GM15510 (cell line): ENCODE data around the gene GSTP1.

ENCODE experiments used
- POLR2A ChIP-seq: IDR thresholded peaks from 3 replicates; pipeline ENCODE4 v1.6.1; 2011; ENCODE audit warnings: borderline replicate concordance; ENCODE audit not compliant: insufficient read length; ENCODE audit errors: extremely low read depth

Gene GSTP1

DNA sequence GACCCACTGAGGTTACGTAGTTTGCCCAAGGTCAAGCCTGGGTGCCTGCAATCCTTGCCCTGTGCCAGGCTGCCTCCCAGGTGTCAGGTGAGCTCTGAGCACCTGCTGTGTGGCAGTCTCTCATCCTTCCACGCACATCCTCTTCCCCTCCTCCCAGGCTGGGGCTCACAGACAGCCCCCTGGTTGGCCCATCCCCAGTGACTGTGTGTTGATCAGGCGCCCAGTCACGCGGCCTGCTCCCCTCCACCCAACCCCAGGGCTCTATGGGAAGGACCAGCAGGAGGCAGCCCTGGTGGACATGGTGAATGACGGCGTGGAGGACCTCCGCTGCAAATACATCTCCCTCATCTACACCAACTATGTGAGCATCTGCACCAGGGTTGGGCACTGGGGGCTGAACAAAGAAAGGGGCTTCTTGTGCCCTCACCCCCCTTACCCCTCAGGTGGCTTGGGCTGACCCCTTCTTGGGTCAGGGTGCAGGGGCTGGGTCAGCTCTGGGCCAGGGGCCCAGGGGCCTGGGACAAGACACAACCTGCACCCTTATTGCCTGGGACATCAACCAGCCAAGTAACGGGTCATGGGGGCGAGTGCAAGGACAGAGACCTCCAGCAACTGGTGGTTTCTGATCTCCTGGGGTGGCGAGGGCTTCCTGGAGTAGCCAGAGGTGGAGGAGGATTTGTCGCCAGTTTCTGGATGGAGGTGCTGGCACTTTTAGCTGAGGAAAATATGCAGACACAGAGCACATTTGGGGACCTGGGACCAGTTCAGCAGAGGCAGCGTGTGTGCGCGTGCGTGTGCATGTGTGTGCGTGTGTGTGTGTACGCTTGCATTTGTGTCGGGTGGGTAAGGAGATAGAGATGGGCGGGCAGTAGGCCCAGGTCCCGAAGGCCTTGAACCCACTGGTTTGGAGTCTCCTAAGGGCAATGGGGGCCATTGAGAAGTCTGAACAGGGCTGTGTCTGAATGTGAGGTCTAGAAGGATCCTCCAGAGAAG lies 1.6 kb downstream of the GSTP1 start:
- TF ChIP-seq POLR2A: no peak

- no peak for TF ChIP-seq POLR2A
Observed at GRCh38 chr11:67585911-67586310, 2.3 kb downstream of the GSTP1 start.

- peak; percentile 14 for TF ChIP-seq POLR2A
Observed at GRCh38 chr11:67586568-67587250, 3.1 kb downstream of the GSTP1 start.

- no peak for TF ChIP-seq POLR2A
Observed at GRCh38 chr11:67588136-67588503, 4.5 kb downstream of the GSTP1 start.

DNA sequence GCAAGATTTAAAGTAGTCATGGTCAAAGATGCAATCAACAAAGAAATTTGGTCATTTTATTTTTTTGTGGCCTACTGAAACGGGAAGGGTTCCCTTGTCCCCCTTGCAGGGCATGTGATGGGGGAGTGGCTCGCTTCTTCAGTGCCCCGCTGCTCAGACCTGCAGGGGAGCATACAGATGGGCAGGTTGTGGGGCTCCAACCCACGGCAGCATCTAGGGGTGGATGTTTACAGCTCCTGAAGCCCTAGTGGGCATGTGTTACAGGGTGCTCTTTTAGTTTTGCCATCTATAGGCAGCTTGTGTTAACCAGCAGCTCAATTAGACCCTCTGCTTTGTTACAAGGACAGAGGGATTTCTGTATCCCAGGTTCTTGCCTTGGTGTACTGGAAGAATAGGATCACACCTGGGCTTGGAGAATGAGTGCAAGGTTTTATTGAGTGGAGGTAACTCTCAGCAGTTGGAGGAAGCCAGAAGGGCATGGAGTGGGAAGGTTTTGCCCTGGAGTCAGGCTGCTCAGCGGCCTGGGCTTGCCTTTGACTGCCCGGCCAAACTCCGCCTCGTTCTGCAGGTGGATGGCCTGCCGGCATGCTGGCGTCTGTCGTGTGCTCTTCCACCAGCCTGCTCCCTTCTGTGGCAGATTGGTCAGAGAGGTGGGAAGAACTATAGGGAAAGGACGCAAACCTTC lies 9.4 kb downstream of the GSTP1 start:
- TF ChIP-seq POLR2A: no peak

DNA sequence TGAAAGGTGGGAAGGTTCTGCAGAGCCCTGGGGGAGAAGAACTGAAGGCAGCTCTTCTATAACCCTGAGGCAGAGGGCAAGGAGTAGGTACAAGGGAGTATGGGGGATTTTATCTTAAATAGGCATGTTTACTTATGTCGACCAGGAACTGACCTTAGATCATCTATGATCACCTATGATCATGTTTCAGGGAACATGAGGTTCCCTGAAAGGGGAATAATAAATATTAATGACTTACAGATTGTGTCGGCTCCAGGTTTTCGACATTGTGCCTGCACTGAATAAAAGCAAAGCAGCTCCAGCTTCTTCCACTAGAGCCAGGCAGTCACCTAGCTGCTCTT lies 9.9 kb downstream of the GSTP1 start:
- TF ChIP-seq POLR2A: no peak

DNA sequence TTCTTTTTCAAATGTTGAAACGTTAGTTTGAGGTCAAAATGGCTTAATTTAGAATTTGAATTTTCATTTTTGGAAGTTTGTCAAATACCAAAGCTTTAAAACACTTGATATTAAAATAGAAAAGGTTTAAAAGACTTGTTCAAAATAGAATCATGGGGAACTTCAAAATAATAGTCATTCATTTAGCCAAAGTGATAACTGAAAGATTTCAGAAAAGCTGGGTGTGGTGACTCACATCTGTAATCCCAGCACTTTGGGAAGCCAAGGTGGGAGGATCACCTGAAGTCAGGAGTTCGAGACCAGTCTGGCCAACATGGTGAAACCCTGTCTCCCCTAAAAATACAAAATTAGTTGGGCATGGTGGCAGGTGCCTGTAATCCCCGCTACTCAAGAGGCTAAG lies 10.9 kb downstream of the GSTP1 start:
- TF ChIP-seq POLR2A: no peak

GRCh38 chr11:67596753-67597300 lies 13.2 kb downstream of the GSTP1 start:
- TF ChIP-seq POLR2A: no peak

DNA sequence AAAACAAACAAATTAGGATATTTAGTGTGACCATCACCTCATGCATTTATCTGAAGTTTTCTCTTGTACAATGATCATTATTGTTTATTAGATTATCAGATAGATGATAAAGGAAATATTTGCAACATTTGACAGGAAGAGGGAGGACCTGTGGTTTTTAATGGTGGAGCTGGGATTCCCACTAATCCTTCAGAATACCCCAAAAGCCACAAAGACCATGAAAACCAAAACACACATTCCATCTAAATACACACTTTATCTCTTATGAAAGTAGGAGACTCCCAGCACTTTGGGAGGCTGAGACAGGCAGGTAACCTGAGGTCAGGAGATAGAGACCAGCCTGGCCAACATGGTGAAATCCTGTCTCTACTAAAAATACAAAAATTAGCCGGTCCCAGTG lies 15.5 kb downstream of the GSTP1 start:
- TF ChIP-seq POLR2A: no peak

DNA sequence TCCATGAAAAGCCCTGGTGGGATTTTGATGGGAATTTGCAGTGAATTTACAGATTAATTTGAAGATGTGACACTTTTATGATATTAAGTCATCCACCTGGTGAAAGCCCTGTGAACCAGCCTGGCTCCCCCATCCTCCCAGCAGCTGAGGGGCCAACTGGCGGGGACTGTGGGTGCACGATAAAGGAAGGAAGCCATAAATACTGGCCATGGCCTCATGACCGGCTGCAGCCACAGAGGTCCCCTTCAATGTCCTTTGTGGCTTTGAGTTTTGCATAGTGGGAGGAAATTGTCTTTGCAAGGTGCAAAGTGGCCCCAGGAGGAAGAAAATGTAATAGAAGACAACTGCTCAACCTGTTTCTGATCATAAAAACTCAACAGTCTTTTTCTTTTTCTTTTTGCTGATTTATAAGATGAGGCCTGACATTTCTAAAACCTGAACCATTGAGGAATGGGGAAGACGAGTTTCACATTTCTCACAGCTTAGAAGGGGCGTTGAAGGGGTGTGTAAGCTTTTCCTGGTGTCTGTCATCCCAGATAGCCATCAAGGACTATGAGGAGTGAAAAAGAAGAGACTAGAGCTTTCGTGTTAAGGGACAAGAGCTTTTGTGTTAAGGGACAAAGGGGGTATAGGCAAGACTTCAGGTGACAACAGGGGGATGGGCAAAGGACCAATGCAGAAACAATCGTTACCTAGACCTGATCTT lies 16.9 kb downstream of the GSTP1 start:
- peak; percentile 40 for TF ChIP-seq POLR2A

- TF ChIP-seq POLR2A: no peak
Observed at GRCh38 chr11:67601098-67601497, 17.5 kb downstream of the GSTP1 start.

DNA sequence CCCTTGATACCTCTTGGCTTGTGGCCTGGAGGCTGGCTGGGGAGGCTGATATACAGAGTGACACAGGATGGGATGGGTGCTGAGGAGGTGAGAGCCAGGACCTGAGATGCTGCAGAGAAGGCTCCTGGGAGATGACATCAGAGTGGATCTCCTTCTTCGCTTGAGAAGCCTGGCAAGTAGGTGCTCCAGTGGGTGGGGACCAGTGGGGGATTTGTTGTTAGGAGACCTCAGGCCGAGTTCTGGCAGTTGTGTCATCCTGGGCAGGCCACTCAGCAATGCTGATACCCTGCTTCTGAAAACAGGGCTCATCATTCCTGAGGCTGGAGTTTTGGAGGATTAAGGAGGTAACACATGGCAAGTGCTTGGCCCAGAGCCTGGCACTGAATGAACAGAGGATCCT lies 21.2 kb downstream of the GSTP1 start:
- no peak for TF ChIP-seq POLR2A

GRCh38 chr11:67605231-67606011 lies 21.8 kb downstream of the GSTP1 start:
- no peak for TF ChIP-seq POLR2A

- TF ChIP-seq POLR2A: no peak
Observed at GRCh38 chr11:67606093-67606491, 22.5 kb downstream of the GSTP1 start.
